IPS-18c (cell line): ENCODE results near the gene ARHGEF25.
A peak's percentile ranks its signal among the peaks of the same experiment; 100 is the strongest.
"Not testable (repeated sequence)": the region's sequence is repeated elsewhere in the genome, so short reads cannot be mapped to it uniquely, and the experiment has no call there.

Experiments used
- H3K4me3 ChIP-seq: 2 replicates; pipeline ENCODE4 v1.7.0; 2013; ENCODE audit warnings: low read depth, mild to moderate bottlenecking, low read length, moderate library complexity; ENCODE audit not compliant: insufficient read depth
- H3K9me3 ChIP-seq: one replicate; pipeline ENCODE4 v1.6.1; 2013; ENCODE audit warnings: mild to moderate bottlenecking, low read length, moderate library complexity; ENCODE audit not compliant: control insufficient read depth, insufficient read depth

The ARHGEF25 gene

GRCh38 chr12:57611108-57611826 lies at the start of gene ARHGEF25:
Gene ARHGEF25 (plus strand): TSS chr12:57611435. CDS start chr12:57611895, 460 bp downstream.
- Histone ChIP-seq H3K4me3 (peak within 1 kb of the TSS; percentile 72), H3K9me3 (peaks cover 2% of the 10 kb centered on the region)

GRCh38 chr12:57563358-57563757 lies 47.9 kb upstream of the ARHGEF25 start:
- Histone ChIP-seq H3K4me3 (no peak overlapping the region), H3K9me3 (no peaks in the 10 kb centered on the region)

GRCh38 chr12:57564178-57564740 lies 47.0 kb upstream of the ARHGEF25 start:
- Histone ChIP-seq H3K4me3 (no peak overlapping the region), H3K9me3 (no peaks in the 10 kb centered on the region)

DNA sequence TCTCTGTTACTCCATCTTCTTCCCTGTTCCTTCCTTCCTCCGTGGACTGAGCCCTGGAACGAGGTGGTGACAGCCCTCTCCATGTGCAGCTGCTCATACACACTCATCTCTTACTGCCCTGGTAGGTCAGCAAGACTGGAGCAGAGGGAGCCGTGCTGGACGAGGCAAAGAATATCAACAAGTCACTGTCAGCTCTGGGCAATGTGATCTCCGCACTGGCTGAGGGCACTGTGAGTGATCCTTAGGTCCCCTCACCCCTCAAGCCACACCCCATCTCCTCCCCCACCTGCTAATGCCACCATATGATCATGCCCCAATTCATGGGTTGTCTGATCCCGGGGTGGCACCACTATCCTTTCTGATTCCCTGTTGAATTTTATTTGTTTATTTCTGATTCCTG lies 42.4 kb upstream of the ARHGEF25 start:
- no peaks in the 10 kb centered on the region for H3K9me3 ChIP-seq

GRCh38 chr12:57569858-57570257 lies 41.4 kb upstream of the ARHGEF25 start:
- no peaks in the 10 kb centered on the region for H3K9me3 ChIP-seq
- no peak overlapping the region for H3K4me3 ChIP-seq

More for the DNA sequence above, 42.4 kb upstream of the ARHGEF25 start:
- no peak overlapping the region for H3K4me3 ChIP-seq

DNA sequence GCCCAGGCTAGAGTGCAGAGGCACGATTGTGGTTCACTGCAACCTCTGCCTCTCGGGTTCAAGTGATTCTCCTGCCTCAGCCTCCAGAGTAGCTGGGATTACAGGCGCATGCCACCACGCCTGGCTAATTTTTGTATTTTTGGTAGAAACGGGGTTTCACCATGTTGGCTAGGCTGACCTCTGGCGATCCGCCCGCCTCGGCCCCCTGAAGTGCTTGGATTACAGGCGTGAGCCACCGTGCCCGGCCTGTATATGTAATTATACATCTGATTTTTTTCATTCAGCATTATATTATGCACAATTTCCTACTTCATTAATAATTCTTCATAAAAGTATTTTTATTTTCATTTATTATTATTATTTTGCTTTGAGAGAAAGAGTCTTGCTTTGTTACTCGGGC lies 40.8 kb upstream of the ARHGEF25 start:
- not testable (repeated sequence) for H3K9me3 ChIP-seq, H3K4me3 ChIP-seq

- Histone ChIP-seq H3K9me3 (no peaks in the 10 kb centered on the region), H3K4me3 (no peak overlapping the region)
Observed at GRCh38 chr12:57571926-57572762, 39.1 kb upstream of the ARHGEF25 start.

- Histone ChIP-seq H3K4me3 (no peak overlapping the region), H3K9me3 (no peaks in the 10 kb centered on the region)
Observed at GRCh38 chr12:57574795-57575194, 36.4 kb upstream of the ARHGEF25 start.

GRCh38 chr12:57575771-57576612 lies 35.2 kb upstream of the ARHGEF25 start:
- H3K4me3 ChIP-seq, result no peak overlapping the region
- H3K9me3 ChIP-seq, result no peaks in the 10 kb centered on the region

DNA sequence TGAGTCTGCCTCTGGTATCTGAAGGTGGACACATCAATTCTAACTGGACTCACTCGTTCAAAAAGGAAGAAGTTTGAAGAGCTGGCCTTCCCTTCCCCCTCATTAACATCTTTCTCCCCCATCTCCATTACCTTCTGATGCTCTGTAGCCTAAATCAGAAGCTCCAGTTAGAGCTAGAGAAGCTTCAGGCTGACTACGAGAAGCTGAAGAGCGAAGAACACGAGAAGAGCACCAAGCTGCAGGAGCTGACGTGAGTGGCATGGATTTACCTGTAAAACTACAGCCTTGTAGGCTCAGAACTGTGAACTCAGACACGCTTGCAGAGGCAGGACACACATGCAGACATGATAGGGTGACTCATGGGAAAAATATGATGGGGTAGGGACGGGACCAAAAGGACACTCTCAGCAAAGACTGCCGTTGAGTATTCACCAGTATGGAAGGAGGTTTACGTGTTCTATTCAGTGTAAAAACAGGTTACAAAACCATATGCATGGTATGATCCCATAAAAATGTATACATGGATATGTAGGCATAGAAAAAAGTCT lies 34.5 kb upstream of the ARHGEF25 start:
- H3K4me3 ChIP-seq, result no peak overlapping the region

DNA sequence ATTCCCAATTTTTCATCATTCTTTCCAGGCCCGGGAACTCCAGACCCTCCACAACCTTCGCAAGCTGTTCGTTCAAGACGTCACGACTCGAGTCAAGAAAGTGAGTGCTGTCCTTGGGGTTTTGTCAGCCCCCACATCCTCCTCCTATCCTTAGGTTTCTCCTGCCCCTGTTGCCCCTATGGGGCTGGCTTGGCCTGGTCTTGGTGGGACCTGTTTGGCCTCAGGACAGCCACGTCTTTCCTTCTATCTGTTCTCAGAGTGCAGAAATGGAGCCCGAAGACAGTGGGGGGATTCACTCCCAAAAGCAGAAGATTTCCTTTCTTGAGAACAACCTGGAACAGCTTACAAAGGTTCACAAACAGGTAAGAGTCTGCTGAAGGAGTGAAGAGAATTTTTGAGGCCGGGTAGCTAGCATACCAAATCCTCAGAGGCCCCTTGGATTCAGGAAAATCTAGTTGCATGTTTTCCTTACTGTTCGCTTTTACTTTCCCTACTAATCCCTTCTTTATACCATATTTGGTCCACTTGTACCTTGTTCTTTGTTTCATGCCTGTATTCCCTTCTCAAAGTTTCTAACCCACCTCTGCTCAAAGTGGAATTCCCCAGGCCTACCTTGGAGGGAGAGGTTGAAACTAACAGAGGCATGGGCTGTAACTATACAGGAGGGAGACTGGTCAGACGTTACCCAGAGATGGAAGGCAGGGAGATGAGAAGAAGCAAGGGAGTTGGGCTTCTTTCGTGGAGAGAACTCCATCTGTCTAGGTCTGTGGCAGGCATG lies 33.1 kb upstream of the ARHGEF25 start:
- Histone ChIP-seq H3K9me3 (no peaks in the 10 kb centered on the region), H3K4me3 (no peak overlapping the region)

More for the DNA sequence above, 34.5 kb upstream of the ARHGEF25 start:
- H3K9me3 ChIP-seq, result no peaks in the 10 kb centered on the region

DNA sequence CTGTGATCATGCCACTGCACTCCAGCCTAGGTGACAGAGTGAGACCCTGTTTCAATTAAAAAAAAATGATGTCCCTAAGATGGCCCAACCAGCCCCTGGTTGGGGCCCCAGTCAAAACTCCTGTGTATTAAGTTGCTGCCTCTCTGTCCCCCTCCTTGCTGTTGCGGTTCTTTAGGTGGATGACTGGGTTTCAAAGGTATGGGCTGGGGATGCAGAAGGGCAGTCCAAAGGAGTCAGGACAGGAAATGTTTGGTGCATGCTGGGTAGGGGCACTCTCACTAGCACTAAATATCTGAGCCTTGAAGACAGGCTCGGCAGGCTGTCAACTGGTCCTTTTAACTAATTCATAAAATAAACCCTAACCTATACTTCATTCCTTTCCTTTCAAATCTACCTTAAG lies 32.2 kb upstream of the ARHGEF25 start:
- Histone ChIP-seq H3K4me3 (no peak overlapping the region), H3K9me3 (no peaks in the 10 kb centered on the region)

DNA sequence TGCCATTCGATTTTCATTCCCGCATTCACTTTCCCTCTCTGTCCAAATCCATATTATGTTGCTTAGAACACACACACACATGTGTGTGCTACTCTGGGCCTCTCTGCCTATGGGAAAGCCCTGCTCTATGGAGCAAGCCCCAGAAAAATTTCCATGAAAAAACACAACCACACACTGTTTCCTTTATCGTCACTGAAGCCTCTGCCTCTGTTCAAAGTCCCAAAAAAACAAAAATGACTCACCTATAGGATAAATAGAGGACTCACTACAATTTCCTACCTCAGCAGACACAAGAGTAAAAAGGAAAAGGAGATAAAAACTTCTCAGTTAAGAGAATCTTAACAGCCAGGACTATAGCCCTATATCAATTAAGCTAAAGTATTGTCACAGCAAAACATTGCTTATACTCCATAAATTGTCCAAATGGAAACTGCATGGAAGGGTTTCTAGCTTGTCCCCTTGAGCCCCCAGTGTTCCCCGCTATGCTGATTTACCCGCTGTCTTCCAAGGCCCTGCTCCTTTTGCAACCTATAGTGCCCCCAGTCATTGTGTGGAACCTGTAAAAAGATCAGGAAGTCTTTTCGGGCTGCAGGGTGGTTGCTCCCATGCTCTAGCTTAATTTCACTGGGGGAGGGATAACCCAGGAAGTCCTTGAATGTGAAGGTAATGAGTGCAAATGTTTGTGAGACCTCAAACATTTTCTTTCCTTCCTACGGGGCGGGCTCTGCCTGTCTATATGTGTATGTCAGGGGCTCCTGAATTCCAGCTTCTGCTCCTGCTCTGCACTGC lies 31.4 kb upstream of the ARHGEF25 start:
- H3K4me3 ChIP-seq, result no peak overlapping the region

DNA sequence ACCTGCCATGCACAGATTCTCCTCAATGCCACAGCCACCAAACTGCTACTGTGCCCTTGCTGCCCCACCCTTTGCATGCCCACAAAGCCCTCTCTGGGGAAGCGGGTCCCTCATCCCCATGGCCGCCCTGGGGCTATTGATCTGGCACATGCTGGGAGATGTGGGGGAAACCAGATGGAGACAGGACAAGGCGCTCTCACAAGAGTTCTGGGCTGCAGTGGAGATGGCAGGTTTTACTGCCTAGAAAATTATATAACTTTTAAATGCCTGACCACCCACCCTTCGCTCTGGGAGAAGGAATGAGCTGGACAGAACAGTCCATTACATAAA lies 30.8 kb upstream of the ARHGEF25 start:
- no peak overlapping the region for H3K4me3 ChIP-seq
- H3K9me3 ChIP-seq, result no peaks in the 10 kb centered on the region

More for the DNA sequence above, 31.4 kb upstream of the ARHGEF25 start:
- H3K9me3 ChIP-seq, result no peaks in the 10 kb centered on the region

- Histone ChIP-seq H3K4me3 (no peak overlapping the region), H3K9me3 (no peaks in the 10 kb centered on the region)
Observed at GRCh38 chr12:57581802-57582201, 29.4 kb upstream of the ARHGEF25 start.

DNA sequence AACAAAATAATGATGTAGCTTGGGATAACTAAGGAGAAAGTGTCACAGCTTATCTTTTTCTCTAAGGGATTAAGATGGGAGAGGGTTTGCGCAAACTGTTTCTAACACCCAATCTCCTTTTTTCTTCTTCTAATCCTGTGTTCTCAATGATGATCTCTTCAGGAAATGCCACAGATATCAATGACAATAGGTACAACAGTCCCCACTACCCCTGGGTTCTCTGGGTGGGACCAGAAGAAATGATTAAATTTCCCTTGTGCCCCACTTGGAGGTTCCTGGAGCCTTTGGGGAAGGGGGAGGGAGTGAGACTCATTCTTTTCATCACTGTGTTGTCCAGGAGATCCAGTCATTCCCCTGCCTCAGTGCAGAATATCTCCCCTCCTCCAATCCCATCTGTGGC lies 28.8 kb upstream of the ARHGEF25 start:
- no peak overlapping the region for H3K4me3 ChIP-seq
- H3K9me3 ChIP-seq, result no peaks in the 10 kb centered on the region
